T-cell (primary cell): ENCODE measurements around the gene F9. TPM values are rescaled to one million over a fixed set of nuclear protein-coding genes. Genes with fewer than 3 reads are reported as not detected.

Experiments
- ATAC-seq, 4 experiments: fragments of 200-7000 bp in 3 of 4; fragments of 150-1000 bp in 1 of 4; cut with Tn5 transposase; replicated peaks in 1 of 4; 1 replicate in 3 of 4; 2 replicates in 1 of 4; pipeline ENCODE4 v1.10.0; 2021; ENCODE audit warnings: moderate library complexity in 3 of 4, mild to moderate bottlenecking in 2 of 4, moderate number of reproducible peaks in 1 of 4
- CTCF ChIA-PET, 2 donors: fragments of 300-600 bp; sonication (Branson Sonifier 250); formaldehyde crosslinking; loops; one replicate each; lab custom pipeline; 2022; ENCODE audit warnings: antibody characterized with exemption in 2 of 2; lab: Charles Lee
- POLR2A ChIA-PET, 2 donors: fragments of 300-600 bp; sonication (Branson Sonifier 250); formaldehyde crosslinking; loops; one replicate each; lab custom pipeline; 2022; ENCODE audit warnings: antibody characterized with exemption in 2 of 2; lab: Charles Lee
- DNase-seq, 35 experiments: peaks; one replicate each; pipeline versions ENCODE4 v3.0.0 to v3.0.0-alpha.2; 2013 to 2023
- H3K27ac ChIP-seq: one replicate; pipeline ENCODE4 v1.5.1; 2013; ENCODE audit warnings: low read length
- H3K27me3 ChIP-seq, 2 experiments: replicated peaks in 1 of 2; 1 replicate in 1 of 2; 2 replicates in 1 of 2; pipeline versions ENCODE4 v1.6.1 to v1.7.0; 2013; ENCODE audit warnings: low read length in 1 of 2, mixed read lengths in 1 of 2; ENCODE audit not compliant: control insufficient read depth in 2 of 2, insufficient read depth in 2 of 2; ENCODE audit errors: extremely low read depth in 1 of 2
- H3K36me3 ChIP-seq, 2 donors: 1 replicate in 1 of 2; 2 replicates in 1 of 2; pipeline versions ENCODE4 v1.6.1 to v1.7.0; 2013; ENCODE audit warnings: low read length in 1 of 2; ENCODE audit not compliant: control insufficient read depth in 2 of 2, insufficient read depth in 1 of 2; ENCODE audit errors: extremely low read depth in 1 of 2
- H3K4me1 ChIP-seq, 2 experiments: 1 replicate in 1 of 2; 2 replicates in 1 of 2; pipeline versions ENCODE4 v1.6.1 to v1.7.0; 2013; ENCODE audit warnings: low read length in 2 of 2, mixed read lengths in 1 of 2; ENCODE audit not compliant: insufficient read depth in 2 of 2, control insufficient read depth in 1 of 2; ENCODE audit errors: extremely low read depth in 1 of 2
- H3K4me3 ChIP-seq, 2 donors: 1 replicate in 1 of 2; 2 replicates in 1 of 2; pipeline versions ENCODE4 v1.5.1 to v1.7.0; 2013; ENCODE audit warnings: mild to moderate bottlenecking in 2 of 2, low read length in 1 of 2, moderate library complexity in 1 of 2; ENCODE audit not compliant: control insufficient read depth in 1 of 2; ENCODE audit errors: extremely low read depth in 1 of 2
- H3K9me3 ChIP-seq: 2 replicates; pipeline ENCODE4 v1.7.0; 2013
- H3K27ac Mint-ChIP-seq, 2 donors: one replicate each; pipeline ENCODE4 v1.8.0; 2020 to 2021; ENCODE audit warnings: mild to moderate bottlenecking in 2 of 2, mixed read lengths in 2 of 2
- H3K27me3 Mint-ChIP-seq, 2 donors: one replicate each; pipeline ENCODE4 v1.8.0; 2021 to 2022; ENCODE audit warnings: mixed read lengths in 2 of 2
- H3K36me3 Mint-ChIP-seq: one replicate; pipeline ENCODE4 v1.8.0; 2021; ENCODE audit warnings: mixed read lengths
- H3K4me1 Mint-ChIP-seq, 3 donors: one replicate each; pipeline ENCODE4 v1.8.0; 2020 to 2022; ENCODE audit warnings: mixed read lengths in 3 of 3, mild to moderate bottlenecking in 1 of 3
- H3K4me3 Mint-ChIP-seq, 3 donors: one replicate each; pipeline ENCODE4 v1.8.0; 2020 to 2022; ENCODE audit warnings: mild to moderate bottlenecking in 3 of 3, mixed read lengths in 3 of 3, moderate library complexity in 3 of 3
- H3K9me3 Mint-ChIP-seq, 3 donors: one replicate each; pipeline ENCODE4 v1.8.0; 2020 to 2022; ENCODE audit warnings: mixed read lengths in 3 of 3
- WGBS: methylation state at CpG from one replicate; pipeline ENCODE4 v1.1.5; 2013; ENCODE audit warnings: missing lambda C conversion rate; ENCODE audit not compliant: insufficient coverage; 5-methylcytosine and 5-hydroxymethylcytosine counted together
- total RNA-seq, 35 experiments: library from RNA in 6 of 35; stranded (reverse) in 6 of 35; fragments of 120-200 nt in 1 of 35; gene quantifications; one replicate each; pipeline versions ENCODE4 v1.2.1 to v1.2.4 and lab custom pipeline; 2013 to 2026

The F9 gene
- total RNA-seq, 5 donors from 2014 or later (not counting 1 experiment from before 2014, with no cell fraction given) = 0.10 to 0.25 (median 0.15) TPM; not detected in 2

GRCh38 chrX:139566981-139567380, 36.4 kb downstream of the F9 start:
- H3K36me3 ChIP-seq = no peaks in the 10 kb centered on the region
- Mint-ChIP-seq H3K27ac (no peak overlapping the region), H3K9me3 (no peaks in the 10 kb centered on the region), H3K36me3 (no peaks in the 10 kb centered on the region), H3K4me1 (no peaks in the 10 kb centered on the region), H3K27me3 (peaks cover 0 to 19% of the 10 kb centered on the region in 2 donors), H3K4me3 (no peak overlapping the region)
- WGBS = no CpG with 5 or more reads among the region's 1 CpG
- ChIA-PET POLR2A (no interaction called here), CTCF (no interaction called here)
- DNase-seq (no peak), ATAC-seq (no peak)
- no peaks in the 10 kb centered on the region for H3K27me3 ChIP-seq
- no peak overlapping the region for H3K27ac ChIP-seq
- no peaks in the 10 kb centered on the region for H3K4me1 ChIP-seq
- H3K9me3 ChIP-seq = no peaks in the 10 kb centered on the region
- H3K4me3 ChIP-seq = no peak overlapping the region

GRCh38 chrX:139581068-139581467, 50.5 kb downstream of the F9 start:
- Histone ChIP-seq H3K4me3 (no peak overlapping the region), H3K27me3 (no peaks in the 10 kb centered on the region), H3K9me3 (no peaks in the 10 kb centered on the region), H3K27ac (no peak overlapping the region), H3K36me3 (no peaks in the 10 kb centered on the region), H3K4me1 (no peaks in the 10 kb centered on the region)
- H3K36me3 Mint-ChIP-seq = no peaks in the 10 kb centered on the region
- H3K9me3 Mint-ChIP-seq = no peaks in the 10 kb centered on the region
- ChIA-PET CTCF (no interaction called here), POLR2A (no interaction called here)
- H3K4me1 Mint-ChIP-seq = no peaks in the 10 kb centered on the region
- H3K4me3 Mint-ChIP-seq = no peak overlapping the region
- DNase-seq = no peak
- H3K27me3 Mint-ChIP-seq = peaks cover 0 to 13% of the 10 kb centered on the region in 2 donors
- H3K27ac Mint-ChIP-seq = no peak overlapping the region
- ATAC-seq = no peak
- 80% methylated on average over 1 of the region's 4 CpGs for WGBS

GRCh38 chrX:139585613-139586012, 55.1 kb downstream of the F9 start:
- H3K4me1 Mint-ChIP-seq = no peaks in the 10 kb centered on the region
- DNase-seq (no peak), ATAC-seq (no peak)
- Histone ChIP-seq H3K27ac (no peak overlapping the region), H3K4me1 (no peaks in the 10 kb centered on the region), H3K4me3 (no peak overlapping the region), H3K9me3 (no peaks in the 10 kb centered on the region), H3K27me3 (no peaks in the 10 kb centered on the region), H3K36me3 (no peaks in the 10 kb centered on the region)
- ChIA-PET CTCF (no interaction called here), POLR2A (no interaction called here)
- H3K27ac Mint-ChIP-seq = no peak overlapping the region
- H3K4me3 Mint-ChIP-seq = no peak overlapping the region
- no peaks in the 10 kb centered on the region for H3K36me3 Mint-ChIP-seq
- H3K27me3 Mint-ChIP-seq = peaks cover 0 to 18% of the 10 kb centered on the region in 2 donors
- no CpG with 5 or more reads among the region's 5 CpGs for WGBS
- H3K9me3 Mint-ChIP-seq = no peaks in the 10 kb centered on the region

GRCh38 chrX:139596068-139596467, 65.5 kb downstream of the F9 start:
- Histone ChIP-seq H3K36me3 (no peaks in the 10 kb centered on the region), H3K27ac (no peak overlapping the region), H3K4me3 (no peak overlapping the region), H3K4me1 (no peaks in the 10 kb centered on the region), H3K27me3 (no peaks in the 10 kb centered on the region), H3K9me3 (no peaks in the 10 kb centered on the region)
- Mint-ChIP-seq H3K9me3 (peaks cover 0 to 6% (median 0%) of the 10 kb centered on the region in 3 donors), H3K27ac (no peak overlapping the region), H3K27me3 (peaks cover 0 to 11% of the 10 kb centered on the region in 2 donors), H3K4me3 (no peak overlapping the region), H3K36me3 (peaks cover 9% of the 10 kb centered on the region), H3K4me1 (no peaks in the 10 kb centered on the region)
- ATAC-seq (no peak), DNase-seq (no peak)
- ChIA-PET POLR2A (no interaction called here), CTCF (no interaction called here)
- WGBS = 100% methylated on average over 1 of the region's 4 CpGs

GRCh38 chrX:139600105-139600504, 69.6 kb downstream of the F9 start:
- Mint-ChIP-seq H3K4me1 (no peaks in the 10 kb centered on the region), H3K9me3 (peaks cover 0 to 6% (median 0%) of the 10 kb centered on the region in 3 donors), H3K36me3 (peaks cover 9% of the 10 kb centered on the region), H3K27ac (no peak overlapping the region), H3K4me3 (no peak overlapping the region), H3K27me3 (peaks cover 0 to 8% of the 10 kb centered on the region in 2 donors)
- Histone ChIP-seq H3K4me1 (no peaks in the 10 kb centered on the region), H3K27ac (no peak overlapping the region), H3K4me3 (no peak overlapping the region), H3K9me3 (no peaks in the 10 kb centered on the region), H3K27me3 (no peaks in the 10 kb centered on the region), H3K36me3 (no peaks in the 10 kb centered on the region)
- ATAC-seq (no peak), DNase-seq (no peak)
- whole genome bisulfite sequencing = no CpG with 5 or more reads among the region's 1 CpG
- POLR2A ChIA-PET = no interaction called here
- CTCF ChIA-PET = no interaction called here

Other genes starting within 250 kb of the F9 start
- 1 to 10 TPM in 1 of 5 donors, under 1 TPM in 4; 0.43 to 1.1 (median 0.82) TPM for gene MCF2, start 177.4 kb downstream of the F9 start, total RNA-seq